Panc1 (cell line): ENCODE measurements around the gene USP3. TPM values are rescaled to one million over a fixed set of nuclear protein-coding genes. Genes with fewer than 3 reads are reported as not detected.

Experiments
- ATAC-seq: fragments of 200-7000 bp; cut with Tn5 transposase; 2 replicates; pipeline ENCODE4 v1.9.1; 2020; ENCODE audit warnings: mild to moderate bottlenecking, moderate library complexity
- BruUV-seq: library from RNA; stranded (reverse); fragments of 400-500 nt; replicated peaks from 2 replicates; lab custom pipeline; 2021; lab: Mats Ljungman, UMichigan
- CTCF ChIA-PET: fragments of 300-600 bp; sonication (Branson Sonifier 250); formaldehyde crosslinking; loops from one replicate; lab custom pipeline; 2022; ENCODE audit warnings: antibody characterized with exemption; lab: Charles Lee
- POLR2A ChIA-PET: fragments of 300-600 bp; sonication (Branson Sonifier 250); formaldehyde crosslinking; loops from one replicate; lab custom pipeline; 2022; ENCODE audit warnings: antibody characterized with exemption; lab: Charles Lee
- DNase-seq: peaks from one replicate; pipeline ENCODE4 v3.0.0-alpha.2; 2010; ENCODE audit warnings: low read depth, low spot score
- H3K27ac ChIP-seq: 2 replicates; pipeline ENCODE4 v1.5.1; 2011; ENCODE audit warnings: mild to moderate bottlenecking, low read length, inconsistent platforms
- H3K27me3 ChIP-seq: fragments of 200-500 bp; sonication (Bioruptor generic); 2 replicates; pipeline ENCODE4 v1.6.0; 2014; ENCODE audit warnings: low read length, inconsistent platforms; ENCODE audit not compliant: control insufficient read depth, insufficient read depth
- H3K36me3 ChIP-seq: fragments of 200-500 bp; sonication (Bioruptor generic); 2 replicates; pipeline ENCODE4 v1.5.1; 2014; ENCODE audit warnings: inconsistent platforms, mild to moderate bottlenecking, low read length, moderate library complexity; ENCODE audit not compliant: control insufficient read depth, insufficient read depth
- H3K4me1 ChIP-seq: 2 replicates; pipeline ENCODE4 v1.5.1; 2011; ENCODE audit warnings: inconsistent platforms, mild to moderate bottlenecking, low read length, moderate library complexity; ENCODE audit not compliant: control insufficient read depth, insufficient read depth
- H3K4me3 ChIP-seq, 2 experiments: 2 replicates each; pipeline ENCODE4 v1.5.1; 2011 to 2012; ENCODE audit warnings: low read depth in 2 of 2, low read length in 2 of 2, mild to moderate bottlenecking in 2 of 2, inconsistent platforms in 1 of 2, moderate library complexity in 1 of 2
- H3K9me3 ChIP-seq: fragments of 200-500 bp; sonication (Bioruptor generic); 2 replicates; pipeline ENCODE4 v1.5.1; 2014; ENCODE audit warnings: low read depth, mild to moderate bottlenecking, inconsistent platforms, low read length, moderate library complexity; ENCODE audit not compliant: control insufficient read depth, insufficient read depth
- POLR2AphosphoS5 ChIP-seq: IDR thresholded peaks from 2 replicates; pipeline ENCODE4 v1.6.1; 2012; ENCODE audit warnings: mild to moderate bottlenecking, low read depth, low read length, moderate library complexity
- SIN3A ChIP-seq: IDR thresholded peaks from 2 replicates; pipeline ENCODE4 v1.6.1; 2012; ENCODE audit warnings: low read depth, mild to moderate bottlenecking, low read length, moderate library complexity, borderline replicate concordance; ENCODE audit not compliant: insufficient read depth
- TCF7L2 ChIP-seq: IDR thresholded peaks from 2 replicates; pipeline ENCODE4 v1.6.1; 2011; ENCODE audit warnings: mild to moderate bottlenecking, low read depth, low read length, inconsistent platforms
- in situ Hi-C: cut with HindIII; loops from 2 replicates; pipeline ENCODE4 v1.10.0; 2016; ENCODE audit warnings: low sequenced_read_pairs, low pct_unique_long_range_greater_than_20kb
- intact Hi-C: fragments of 100-400 bp; cut with micrococcal nuclease; formaldehyde crosslinking; loops from one replicate; pipeline ENCODE4 v1.10.0; 2022; ENCODE audit not compliant: unreplicated experiment
- total RNA-seq: library from RNA; stranded (reverse); gene quantifications from one replicate; pipeline ENCODE4 v1.2.1, GENCODE V29; 2021; ENCODE audit not compliant: unreplicated experiment
- TF ChIP-seq, protein P1 (sequence below): fragments of 450-650 bp; IDR thresholded peaks from 2 replicates; pipeline ENCODE4 v1.5.1; 2017; ENCODE audit warnings: mild to moderate bottlenecking
- TF ChIP-seq, protein P2 (sequence below), 2 experiments: IDR thresholded peaks; 2 replicates each; pipeline ENCODE4 v1.6.1; 2011 to 2012; ENCODE audit warnings: low read depth in 2 of 2, control low read depth in 1 of 2, low read length in 1 of 2, mild to moderate bottlenecking in 1 of 2, moderate library complexity in 1 of 2; ENCODE audit not compliant: insufficient read depth in 1 of 2

The USP3 gene
- total RNA-seq, 1 experiment from 2014 or later = 51.4 TPM

DNA sequence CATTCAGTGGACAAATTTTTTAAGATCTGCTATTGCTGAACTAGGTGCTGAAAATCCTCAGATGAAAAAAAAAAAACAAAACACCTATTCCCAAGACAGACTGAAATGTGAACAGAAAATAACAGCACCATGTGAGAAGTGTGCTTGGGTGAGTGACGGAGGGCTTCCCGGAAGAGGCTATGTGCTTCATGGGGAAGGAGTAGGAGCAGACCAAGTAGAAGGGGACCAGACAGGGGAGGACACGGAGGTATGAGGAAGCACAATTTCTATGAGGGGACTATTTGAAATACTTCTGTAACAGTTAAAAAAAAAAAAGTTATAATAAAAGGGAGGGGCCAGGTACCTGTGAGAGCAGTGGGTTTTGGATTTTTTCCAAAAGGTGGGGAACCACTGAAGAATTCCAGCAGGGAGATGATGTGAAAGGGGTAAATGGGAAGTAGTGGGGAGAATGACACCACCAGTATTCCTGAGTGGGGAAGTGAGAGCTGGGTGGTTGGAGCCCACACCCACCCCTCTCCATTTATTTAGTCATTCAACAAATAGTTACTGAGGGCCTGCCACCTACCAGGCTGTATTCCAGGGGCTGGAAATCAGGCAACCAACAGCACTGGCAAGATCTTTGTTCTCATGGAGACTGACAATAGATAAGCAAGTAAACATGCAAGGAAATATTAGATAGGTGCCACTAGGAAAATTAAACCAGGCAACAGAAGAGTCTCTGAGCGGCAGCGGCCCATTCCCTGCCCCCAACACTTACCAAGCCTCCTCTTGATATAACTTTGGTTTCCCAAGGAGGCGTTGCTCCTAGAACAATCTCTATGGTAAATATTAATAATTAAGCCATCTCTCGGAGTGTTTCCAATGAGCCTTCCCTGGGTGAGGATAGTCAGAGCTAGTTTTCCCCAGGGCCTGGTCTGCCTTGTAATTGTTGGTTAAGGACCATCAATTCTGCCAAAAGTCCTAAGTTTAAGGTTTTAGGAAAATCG is 3.8 kb upstream of the USP3 start:
- CTCF ChIA-PET = no interaction called here
- Histone ChIP-seq H3K27ac (peak overlapping the region; percentile 100), H3K9me3 (no peaks in the 10 kb centered on the region), H3K4me1 (peaks cover 77% of the 10 kb centered on the region), H3K36me3 (no peaks in the 10 kb centered on the region; the same call in 1 of the 2 replicates), H3K27me3 (no peaks in the 10 kb centered on the region), H3K4me3 (peak overlapping the region; percentile 15 to 51)
- DNase-seq = no peak
- no peak for ATAC-seq
- POLR2A ChIA-PET = no interaction called here
- BruUV-seq = no TSS peak
- TF ChIP-seq, protein P1, sequence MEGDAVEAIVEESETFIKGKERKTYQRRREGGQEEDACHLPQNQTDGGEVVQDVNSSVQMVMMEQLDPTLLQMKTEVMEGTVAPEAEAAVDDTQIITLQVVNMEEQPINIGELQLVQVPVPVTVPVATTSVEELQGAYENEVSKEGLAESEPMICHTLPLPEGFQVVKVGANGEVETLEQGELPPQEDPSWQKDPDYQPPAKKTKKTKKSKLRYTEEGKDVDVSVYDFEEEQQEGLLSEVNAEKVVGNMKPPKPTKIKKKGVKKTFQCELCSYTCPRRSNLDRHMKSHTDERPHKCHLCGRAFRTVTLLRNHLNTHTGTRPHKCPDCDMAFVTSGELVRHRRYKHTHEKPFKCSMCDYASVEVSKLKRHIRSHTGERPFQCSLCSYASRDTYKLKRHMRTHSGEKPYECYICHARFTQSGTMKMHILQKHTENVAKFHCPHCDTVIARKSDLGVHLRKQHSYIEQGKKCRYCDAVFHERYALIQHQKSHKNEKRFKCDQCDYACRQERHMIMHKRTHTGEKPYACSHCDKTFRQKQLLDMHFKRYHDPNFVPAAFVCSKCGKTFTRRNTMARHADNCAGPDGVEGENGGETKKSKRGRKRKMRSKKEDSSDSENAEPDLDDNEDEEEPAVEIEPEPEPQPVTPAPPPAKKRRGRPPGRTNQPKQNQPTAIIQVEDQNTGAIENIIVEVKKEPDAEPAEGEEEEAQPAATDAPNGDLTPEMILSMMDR = no peak
- in situ Hi-C loops (no loop called here), intact Hi-C loops (no loop called here)

DNA sequence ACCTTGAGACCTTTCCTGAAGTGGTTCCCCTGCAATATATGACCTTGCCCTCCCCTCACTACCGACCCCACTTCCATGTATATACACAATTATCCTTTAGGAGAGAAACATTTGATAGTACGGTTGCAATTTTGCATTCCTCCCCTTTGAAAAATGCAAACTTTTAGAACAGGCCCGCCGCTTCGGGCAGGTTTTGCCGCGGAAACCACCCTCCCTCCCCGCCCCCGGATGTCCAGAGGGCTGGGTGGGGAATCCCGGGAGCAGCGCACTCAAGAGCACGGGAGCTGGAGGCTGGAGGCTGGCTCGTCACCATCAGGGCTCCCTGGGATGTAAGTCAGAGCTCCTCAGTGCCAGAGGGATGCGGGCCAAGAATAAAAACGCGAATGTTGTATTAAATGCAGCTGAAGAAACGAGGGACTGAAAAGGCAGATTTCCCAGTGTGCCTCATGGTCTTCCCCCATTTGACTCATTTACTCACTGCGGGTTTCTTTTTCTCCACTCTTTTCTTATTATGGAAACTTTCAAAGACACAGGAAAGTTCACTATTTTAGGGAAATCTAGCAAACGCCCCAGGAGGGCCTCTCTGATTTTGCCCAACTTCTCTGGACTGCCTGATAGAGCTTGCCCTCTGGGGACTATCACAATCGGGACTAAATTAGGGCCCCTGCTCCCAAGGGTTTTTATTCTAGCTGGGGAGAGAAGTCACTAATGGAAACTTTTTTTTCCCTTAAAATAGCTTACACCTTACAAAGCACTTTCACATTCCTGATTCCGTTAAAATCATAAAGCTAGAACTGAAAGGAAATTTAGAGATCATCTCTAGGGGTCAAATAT is 2.9 kb upstream of the USP3 start:
- in situ Hi-C loops = no loop called here
- Histone ChIP-seq H3K27me3 (no peaks in the 10 kb centered on the region), H3K27ac (peak overlapping the region; percentile 100), H3K4me3 (peak overlapping the region; percentile 15 to 51), H3K36me3 (no peaks in the 10 kb centered on the region; the same call in 1 of the 2 replicates), H3K4me1 (peaks cover 72% of the 10 kb centered on the region), H3K9me3 (no peaks in the 10 kb centered on the region)
- ChIA-PET POLR2A (interaction anchor here (0.7 kb wide), 1 partner anchor 12 kb away, joined by 3 read pairs; no protein-coding TSS in a partner anchor), CTCF (no interaction called here)
- intact Hi-C loops = no loop called here
- DNase-seq (no peak), ATAC-seq (peak; percentile 32)
- TF ChIP-seq, protein P1 = no peak
- TF ChIP-seq SIN3A = no peak
- TF ChIP-seq, protein P2, sequence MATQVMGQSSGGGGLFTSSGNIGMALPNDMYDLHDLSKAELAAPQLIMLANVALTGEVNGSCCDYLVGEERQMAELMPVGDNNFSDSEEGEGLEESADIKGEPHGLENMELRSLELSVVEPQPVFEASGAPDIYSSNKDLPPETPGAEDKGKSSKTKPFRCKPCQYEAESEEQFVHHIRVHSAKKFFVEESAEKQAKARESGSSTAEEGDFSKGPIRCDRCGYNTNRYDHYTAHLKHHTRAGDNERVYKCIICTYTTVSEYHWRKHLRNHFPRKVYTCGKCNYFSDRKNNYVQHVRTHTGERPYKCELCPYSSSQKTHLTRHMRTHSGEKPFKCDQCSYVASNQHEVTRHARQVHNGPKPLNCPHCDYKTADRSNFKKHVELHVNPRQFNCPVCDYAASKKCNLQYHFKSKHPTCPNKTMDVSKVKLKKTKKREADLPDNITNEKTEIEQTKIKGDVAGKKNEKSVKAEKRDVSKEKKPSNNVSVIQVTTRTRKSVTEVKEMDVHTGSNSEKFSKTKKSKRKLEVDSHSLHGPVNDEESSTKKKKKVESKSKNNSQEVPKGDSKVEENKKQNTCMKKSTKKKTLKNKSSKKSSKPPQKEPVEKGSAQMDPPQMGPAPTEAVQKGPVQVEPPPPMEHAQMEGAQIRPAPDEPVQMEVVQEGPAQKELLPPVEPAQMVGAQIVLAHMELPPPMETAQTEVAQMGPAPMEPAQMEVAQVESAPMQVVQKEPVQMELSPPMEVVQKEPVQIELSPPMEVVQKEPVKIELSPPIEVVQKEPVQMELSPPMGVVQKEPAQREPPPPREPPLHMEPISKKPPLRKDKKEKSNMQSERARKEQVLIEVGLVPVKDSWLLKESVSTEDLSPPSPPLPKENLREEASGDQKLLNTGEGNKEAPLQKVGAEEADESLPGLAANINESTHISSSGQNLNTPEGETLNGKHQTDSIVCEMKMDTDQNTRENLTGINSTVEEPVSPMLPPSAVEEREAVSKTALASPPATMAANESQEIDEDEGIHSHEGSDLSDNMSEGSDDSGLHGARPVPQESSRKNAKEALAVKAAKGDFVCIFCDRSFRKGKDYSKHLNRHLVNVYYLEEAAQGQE (IDR thresholded peaks at IDR 0.05; ENCODE audit: insufficient read depth in 1 of 2, low read depth in 2 of 2, low read length in 1 of 2) = no peak
- TF ChIP-seq TCF7L2 = no peak
- TF ChIP-seq POLR2AphosphoS5 = no peak
- BruUV-seq = no TSS peak
